CD4-positive, alpha-beta T cell (primary cell): ENCODE results near the gene CDKAL1. TPM values are rescaled to one million over a fixed set of nuclear protein-coding genes. Genes with fewer than 3 reads are reported as not detected.

Experiments
- ATAC-seq: fragments of 200-7000 bp; cut with Tn5 transposase; one replicate; pipeline ENCODE4 v1.10.0; 2022; ENCODE audit warnings: mild to moderate bottlenecking; ENCODE audit not compliant: poor library complexity
- CTCF ChIA-PET: fragments of 350-600 bp; sonication (Branson Sonifier 250); formaldehyde crosslinking; loops from one replicate; lab custom pipeline; 2021; ENCODE audit warnings: antibody characterized with exemption, inconsistent platforms; lab: Charles Lee
- POLR2A ChIA-PET: fragments of 350-600 bp; sonication (Branson Sonifier 250); formaldehyde crosslinking; loops from one replicate; lab custom pipeline; 2021; ENCODE audit warnings: antibody characterized with exemption, inconsistent platforms; lab: Charles Lee
- DNase-seq, 14 experiments: peaks; one replicate each; pipeline ENCODE4 v3.0.0-alpha.2; 2013 to 2020; ENCODE audit warnings: mixed read lengths in 2 of 14
- H3K27ac ChIP-seq, 2 donors: one replicate each; pipeline versions ENCODE4 v1.5.1 to v1.7.0; 2013; ENCODE audit warnings: low read length in 2 of 2, low read depth in 1 of 2, mild to moderate bottlenecking in 1 of 2
- H3K27me3 ChIP-seq, 2 experiments: 1 replicate in 1 of 2; 2 replicates in 1 of 2; pipeline versions ENCODE4 v1.6.1 to v1.7.0; 2013; ENCODE audit warnings: low read length in 2 of 2, control low read depth in 1 of 2, mild to moderate bottlenecking in 1 of 2, moderate library complexity in 1 of 2; ENCODE audit not compliant: insufficient read depth in 2 of 2, control insufficient read depth in 1 of 2
- H3K36me3 ChIP-seq: one replicate; pipeline ENCODE4 v1.6.1; 2013; ENCODE audit warnings: low read length, control low read depth; ENCODE audit not compliant: insufficient read depth
- H3K4me1 ChIP-seq: one replicate; pipeline ENCODE4 v1.6.1; 2013; ENCODE audit warnings: low read length, control low read depth; ENCODE audit not compliant: insufficient read depth
- H3K4me3 ChIP-seq: one replicate; pipeline ENCODE4 v1.5.1; 2013; ENCODE audit warnings: mild to moderate bottlenecking, low read length, moderate library complexity
- H3K9me3 ChIP-seq, 2 experiments: 1 replicate in 1 of 2; 2 replicates in 1 of 2; pipeline versions ENCODE4 v1.6.1 to v1.7.0; 2013; ENCODE audit warnings: low read length in 2 of 2, mild to moderate bottlenecking in 2 of 2, control low read depth in 1 of 2, moderate library complexity in 1 of 2; ENCODE audit not compliant: control insufficient read depth in 1 of 2, insufficient read depth in 1 of 2
- H3K27ac Mint-ChIP-seq: one replicate; pipeline ENCODE4 v1.8.0; 2020; ENCODE audit warnings: mixed read lengths
- H3K27me3 Mint-ChIP-seq: one replicate; pipeline ENCODE4 v1.8.0; 2021; ENCODE audit warnings: mixed read lengths
- H3K36me3 Mint-ChIP-seq: one replicate; pipeline ENCODE4 v1.8.0; 2021; ENCODE audit warnings: low read depth, mixed read lengths
- H3K4me1 Mint-ChIP-seq: one replicate; pipeline ENCODE4 v1.8.0; 2021; ENCODE audit warnings: low read depth, mixed read lengths
- H3K4me3 Mint-ChIP-seq: one replicate; pipeline ENCODE4 v1.8.0; 2020; ENCODE audit warnings: mild to moderate bottlenecking, mixed read lengths
- H3K9me3 Mint-ChIP-seq: one replicate; pipeline ENCODE4 v1.8.0; 2020; ENCODE audit warnings: mixed read lengths
- CTCF ChIP-seq: fragments of 200-600 bp; IDR thresholded peaks from one replicate; pipeline ENCODE4 v1.8.0; 2022; ENCODE audit warnings: antibody characterized with exemption, mild to moderate bottlenecking
- intact Hi-C, 2 experiments: fragments of 100-400 bp; cut with DNase I in 1 of 2; cut with micrococcal nuclease in 1 of 2; formaldehyde crosslinking; loops; one replicate each; pipeline versions ENCODE4 v1.15.1 to v1.9.0; 2023 to 2025; cut with DNase I, micrococcal nuclease
- total RNA-seq, 174 experiments: library from RNA in 2 of 174; stranded (reverse) in 2 of 174; gene quantifications; one replicate each; pipeline ENCODE4 v1.2.3 and lab custom pipeline; 2021 to 2026

CDKAL1 gene
- total RNA-seq, 2 experiments from 2014 or later = 21.3 to 23.9 TPM

GRCh38 chr6:20876036-20876435 lies 341.8 kb downstream of the CDKAL1 start:
- Mint-ChIP-seq H3K9me3 (peaks cover 2% of the 10 kb centered on the region), H3K4me3 (no peak overlapping the region), H3K4me1 (no peaks in the 10 kb centered on the region), H3K27me3 (no peaks in the 10 kb centered on the region), H3K27ac (no peak overlapping the region), H3K36me3 (peaks cover 47% of the 10 kb centered on the region)
- no peak for TF ChIP-seq CTCF
- H3K4me3 ChIP-seq = no peak overlapping the region
- DNase-seq (no peak), ATAC-seq (no peak)
- H3K36me3 ChIP-seq = no peaks in the 10 kb centered on the region
- H3K27ac ChIP-seq = no peak overlapping the region
- CTCF ChIA-PET = no interaction called here
- H3K9me3 ChIP-seq = peaks cover 0 to 6% of the 10 kb centered on the region in 2 experiments
- POLR2A ChIA-PET = no interaction called here
- intact Hi-C loops = no loop called here
- H3K4me1 ChIP-seq = no peaks in the 10 kb centered on the region
- H3K27me3 ChIP-seq = no peaks in the 10 kb centered on the region

GRCh38 chr6:20876561-20876960 lies 342.3 kb downstream of the CDKAL1 start:
- no peaks in the 10 kb centered on the region for H3K36me3 ChIP-seq
- H3K27ac ChIP-seq = no peak overlapping the region
- CTCF ChIA-PET = no interaction called here
- H3K4me3 ChIP-seq = no peak overlapping the region
- H3K36me3 Mint-ChIP-seq = peaks cover 52% of the 10 kb centered on the region
- intact Hi-C loops = no loop called here
- no peaks in the 10 kb centered on the region for H3K4me1 ChIP-seq
- H3K4me1 Mint-ChIP-seq = no peaks in the 10 kb centered on the region
- DNase-seq (no peak), ATAC-seq (no peak)
- POLR2A ChIA-PET = no interaction called here
- no peaks in the 10 kb centered on the region for H3K27me3 ChIP-seq
- H3K27me3 Mint-ChIP-seq = no peaks in the 10 kb centered on the region
- TF ChIP-seq CTCF = no peak
- peaks cover 0 to 6% of the 10 kb centered on the region in 2 experiments for H3K9me3 ChIP-seq
- no peak overlapping the region for H3K27ac Mint-ChIP-seq
- peaks cover 2% of the 10 kb centered on the region for H3K9me3 Mint-ChIP-seq
- no peak overlapping the region for H3K4me3 Mint-ChIP-seq

- no peak for TF ChIP-seq CTCF
- Mint-ChIP-seq H3K4me1 (no peaks in the 10 kb centered on the region), H3K4me3 (no peak overlapping the region), H3K9me3 (peaks cover 4% of the 10 kb centered on the region), H3K27ac (no peak overlapping the region), H3K36me3 (peaks cover 60% of the 10 kb centered on the region), H3K27me3 (no peaks in the 10 kb centered on the region)
- POLR2A ChIA-PET = no interaction called here
- DNase-seq (peak in 1 of 14 experiments; percentile 8), ATAC-seq (no peak)
- no peaks in the 10 kb centered on the region for H3K27me3 ChIP-seq
- intact Hi-C loops = no loop called here
- no peaks in the 10 kb centered on the region for H3K4me1 ChIP-seq
- H3K9me3 ChIP-seq = peaks cover 0 to 6% of the 10 kb centered on the region in 2 experiments
- no peak overlapping the region for H3K27ac ChIP-seq
- H3K36me3 ChIP-seq = no peaks in the 10 kb centered on the region
- CTCF ChIA-PET = no interaction called here
- H3K4me3 ChIP-seq = no peak overlapping the region
These were observed 343.0 kb downstream of the CDKAL1 start for GRCh38 chr6:20877008-20877937.
